Astrocyte (in vitro differentiated cells and primary cell): ENCODE data around the gene GOPC. TPM values are rescaled to one million over a fixed set of nuclear protein-coding genes. Genes with fewer than 3 reads are reported as not detected.

Source experiments
- DNase-seq: peaks from one replicate; pipeline ENCODE4 v3.0.0-alpha.2; 2010; ENCODE audit warnings: low read depth
- FAIRE-seq: peaks from 2 replicates; lab custom pipeline; 2011; peaks lifted over from hg19 to GRCh38; lab: Jason Lieb, UNC
- H2AFZ ChIP-seq: 2 replicates; pipeline ENCODE4 v1.6.0; 2012; ENCODE audit warnings: low read depth, low read length, inconsistent platforms
- H3K27ac ChIP-seq: 2 replicates; pipeline ENCODE4 v1.5.1; 2011; ENCODE audit warnings: low read depth, low read length, inconsistent platforms
- H3K27me3 ChIP-seq: 2 replicates; pipeline ENCODE4 v1.6.0; 2011; ENCODE audit warnings: low read length, inconsistent platforms; ENCODE audit not compliant: insufficient read depth
- H3K36me3 ChIP-seq: 2 replicates; pipeline ENCODE4 v1.5.1; 2011; ENCODE audit warnings: low read length, inconsistent platforms; ENCODE audit not compliant: insufficient read depth
- H3K4me1 ChIP-seq: 2 replicates; pipeline ENCODE4 v1.5.1; 2011; ENCODE audit warnings: low read length, inconsistent platforms; ENCODE audit not compliant: insufficient read depth
- H3K4me2 ChIP-seq: 2 replicates; pipeline ENCODE4 v1.6.0; 2012; ENCODE audit warnings: low read length, inconsistent platforms
- H3K4me3 ChIP-seq: 2 replicates; pipeline ENCODE4 v1.5.1; 2011; ENCODE audit warnings: low read depth, mild to moderate bottlenecking, low read length, inconsistent platforms; ENCODE audit not compliant: insufficient read depth
- H3K79me2 ChIP-seq: 2 replicates; pipeline ENCODE4 v1.6.0; 2012; ENCODE audit warnings: mild to moderate bottlenecking, low read length, inconsistent platforms; ENCODE audit not compliant: insufficient read depth
- H3K9ac ChIP-seq: 2 replicates; pipeline ENCODE4 v1.6.0; 2012; ENCODE audit warnings: mild to moderate bottlenecking, low read length, inconsistent platforms
- H3K9me3 ChIP-seq: 2 replicates; pipeline ENCODE4 v1.5.1; 2012; ENCODE audit warnings: low read depth, mild to moderate bottlenecking, low read length, inconsistent platforms; ENCODE audit not compliant: insufficient read depth
- H4K20me1 ChIP-seq: 2 replicates; pipeline ENCODE4 v1.6.0; 2012; ENCODE audit warnings: low read length, inconsistent platforms; ENCODE audit not compliant: insufficient read depth
- H3K27ac Mint-ChIP-seq: one replicate; pipeline ENCODE4 v1.8.0; 2021; ENCODE audit warnings: mild to moderate bottlenecking, mixed read lengths; ENCODE audit not compliant: unreplicated experiment
- H3K27me3 Mint-ChIP-seq: one replicate; pipeline ENCODE4 v1.8.0; 2021; ENCODE audit warnings: low read depth, mixed read lengths; ENCODE audit not compliant: unreplicated experiment
- H3K36me3 Mint-ChIP-seq: one replicate; pipeline ENCODE4 v1.8.0; 2021; ENCODE audit warnings: low read depth, mixed read lengths; ENCODE audit not compliant: unreplicated experiment
- H3K4me1 Mint-ChIP-seq: one replicate; pipeline ENCODE4 v1.8.0; 2021; ENCODE audit warnings: low read depth, mixed read lengths; ENCODE audit not compliant: unreplicated experiment
- H3K4me3 Mint-ChIP-seq: one replicate; pipeline ENCODE4 v1.8.0; 2021; ENCODE audit warnings: mild to moderate bottlenecking, moderate library complexity, mixed read lengths; ENCODE audit not compliant: unreplicated experiment
- H3K9me3 Mint-ChIP-seq: one replicate; pipeline ENCODE4 v1.8.0; 2021; ENCODE audit warnings: mild to moderate bottlenecking, mixed read lengths; ENCODE audit not compliant: unreplicated experiment
- EZH2 ChIP-seq: IDR thresholded peaks from 2 replicates; pipeline ENCODE4 v1.6.1; 2012; ENCODE audit warnings: mild to moderate bottlenecking, low read length, inconsistent platforms; ENCODE audit not compliant: insufficient read depth
- total RNA-seq: library from RNA; stranded (reverse); gene quantifications from 2 replicates; pipeline ENCODE4 v1.2.1, GENCODE V29; 2021
- TF ChIP-seq, protein P1 (sequence below): IDR thresholded peaks from 2 replicates; pipeline ENCODE4 v1.5.1; 2011; ENCODE audit warnings: low read depth, mild to moderate bottlenecking, inconsistent platforms, low read length, moderate library complexity; ENCODE audit not compliant: insufficient read depth

GOPC gene
- total RNA-seq, 1 donor from 2014 or later, result 45.0 TPM

DNA sequence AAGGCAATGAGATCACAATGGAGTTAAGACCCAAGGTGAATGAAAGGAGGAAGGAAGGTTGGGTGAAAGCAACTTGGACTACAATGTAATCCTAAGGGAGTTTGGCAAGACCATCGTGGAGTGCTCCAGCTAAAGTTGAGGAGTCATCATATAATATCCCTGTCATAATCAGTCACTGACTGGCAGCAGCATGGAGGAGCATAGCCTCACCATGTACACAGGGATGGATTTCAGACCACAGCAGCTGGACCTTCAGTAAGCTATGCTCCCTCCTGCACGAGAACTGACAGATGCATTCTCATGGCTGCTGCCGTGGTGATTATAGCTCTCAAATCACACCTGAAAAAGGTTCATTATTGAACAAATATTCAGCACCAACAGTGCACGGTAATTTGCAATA is 43.0 kb downstream of the GOPC start:
- H3K27ac Mint-ChIP-seq, result no peak overlapping the region
- DNase-seq (no peak), FAIRE-seq (no peak)
- no peaks in the 10 kb centered on the region for H3K27me3 Mint-ChIP-seq
- Histone ChIP-seq H3K4me1 (peaks cover 17% of the 10 kb centered on the region), H3K27me3 (no peaks in the 10 kb centered on the region), H3K4me2 (no peak overlapping the region), H3K36me3 (peaks cover 15% of the 10 kb centered on the region), H3K9me3 (no peaks in the 10 kb centered on the region), H3K9ac (no peak overlapping the region), H3K27ac (no peak overlapping the region), H3K4me3 (no peak overlapping the region), H2AFZ (no peak overlapping the region), H4K20me1 (no peaks in the 10 kb centered on the region), H3K79me2 (peaks cover under 1% of the 10 kb centered on the region)
- H3K9me3 Mint-ChIP-seq, result no peaks in the 10 kb centered on the region
- TF ChIP-seq, protein P1, sequence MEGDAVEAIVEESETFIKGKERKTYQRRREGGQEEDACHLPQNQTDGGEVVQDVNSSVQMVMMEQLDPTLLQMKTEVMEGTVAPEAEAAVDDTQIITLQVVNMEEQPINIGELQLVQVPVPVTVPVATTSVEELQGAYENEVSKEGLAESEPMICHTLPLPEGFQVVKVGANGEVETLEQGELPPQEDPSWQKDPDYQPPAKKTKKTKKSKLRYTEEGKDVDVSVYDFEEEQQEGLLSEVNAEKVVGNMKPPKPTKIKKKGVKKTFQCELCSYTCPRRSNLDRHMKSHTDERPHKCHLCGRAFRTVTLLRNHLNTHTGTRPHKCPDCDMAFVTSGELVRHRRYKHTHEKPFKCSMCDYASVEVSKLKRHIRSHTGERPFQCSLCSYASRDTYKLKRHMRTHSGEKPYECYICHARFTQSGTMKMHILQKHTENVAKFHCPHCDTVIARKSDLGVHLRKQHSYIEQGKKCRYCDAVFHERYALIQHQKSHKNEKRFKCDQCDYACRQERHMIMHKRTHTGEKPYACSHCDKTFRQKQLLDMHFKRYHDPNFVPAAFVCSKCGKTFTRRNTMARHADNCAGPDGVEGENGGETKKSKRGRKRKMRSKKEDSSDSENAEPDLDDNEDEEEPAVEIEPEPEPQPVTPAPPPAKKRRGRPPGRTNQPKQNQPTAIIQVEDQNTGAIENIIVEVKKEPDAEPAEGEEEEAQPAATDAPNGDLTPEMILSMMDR, result no peak
- TF ChIP-seq EZH2, result no peak
- no peak overlapping the region for H3K4me3 Mint-ChIP-seq
- H3K4me1 Mint-ChIP-seq, result peaks cover 19% of the 10 kb centered on the region
- H3K36me3 Mint-ChIP-seq, result no peaks in the 10 kb centered on the region

DNA sequence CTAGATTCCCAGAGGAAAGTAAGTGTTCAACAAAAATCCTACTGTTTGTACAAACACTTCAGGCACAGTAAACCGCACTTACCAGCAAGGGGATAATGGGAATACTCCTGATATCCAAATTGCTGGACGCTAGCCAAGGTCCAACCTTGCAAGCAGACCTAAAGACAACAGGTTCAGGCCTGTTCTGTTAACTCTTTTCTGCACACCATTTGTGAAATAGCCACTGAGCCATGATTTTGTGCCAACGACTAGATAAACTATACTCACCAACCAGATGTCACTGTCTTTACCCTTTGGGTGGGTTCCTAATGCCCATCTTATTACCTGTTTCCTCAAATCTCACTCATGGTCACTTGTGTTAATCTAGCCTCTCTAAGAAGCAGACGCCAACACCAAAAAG is 43.5 kb downstream of the GOPC start:
- FAIRE-seq, result no peak

DNA sequence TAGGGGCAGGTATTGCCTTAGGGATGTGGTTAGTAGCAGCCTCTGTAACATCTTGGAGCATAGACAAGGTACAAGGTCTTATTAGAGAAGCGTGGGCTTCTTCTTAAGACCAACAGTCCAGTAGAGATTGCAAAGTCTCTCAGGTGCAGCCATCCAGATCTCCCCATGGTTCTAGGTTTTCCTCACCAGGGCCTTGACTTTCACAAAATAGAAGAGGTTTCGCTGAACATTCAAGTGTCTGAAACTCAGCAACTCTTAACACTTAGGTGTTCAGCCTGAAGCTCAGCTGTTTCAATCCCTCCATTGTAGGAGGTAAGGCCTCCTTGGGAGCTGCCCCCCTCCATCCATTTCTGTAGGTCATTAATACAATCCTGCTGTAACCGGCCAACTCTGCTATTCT is 44.4 kb downstream of the GOPC start:
- H3K36me3 ChIP-seq, result peaks cover 11% of the 10 kb centered on the region
- H4K20me1 ChIP-seq, result no peaks in the 10 kb centered on the region
- no peak overlapping the region for H3K4me3 ChIP-seq
- peaks cover 17% of the 10 kb centered on the region for H3K4me1 ChIP-seq
- H3K9ac ChIP-seq, result no peak overlapping the region
- Mint-ChIP-seq H3K9me3 (no peaks in the 10 kb centered on the region), H3K27me3 (no peaks in the 10 kb centered on the region), H3K4me3 (no peak overlapping the region), H3K36me3 (no peaks in the 10 kb centered on the region), H3K27ac (no peak overlapping the region), H3K4me1 (peaks cover 19% of the 10 kb centered on the region)
- no peak for DNase-seq
- no peak overlapping the region for H2AFZ ChIP-seq
- no peaks in the 10 kb centered on the region for H3K9me3 ChIP-seq
- H3K27ac ChIP-seq, result no peak overlapping the region
- H3K4me2 ChIP-seq, result no peak overlapping the region
- H3K27me3 ChIP-seq, result no peaks in the 10 kb centered on the region
- no peak for FAIRE-seq
- TF ChIP-seq, protein P1, result no peak
- no peak for TF ChIP-seq EZH2
- no peaks in the 10 kb centered on the region for H3K79me2 ChIP-seq

More for the DNA sequence above, 43.5 kb downstream of the GOPC start:
- H3K36me3 ChIP-seq, result peaks cover 15% of the 10 kb centered on the region
- no peak overlapping the region for H3K4me3 Mint-ChIP-seq
- H3K36me3 Mint-ChIP-seq, result no peaks in the 10 kb centered on the region
- H3K27me3 ChIP-seq, result no peaks in the 10 kb centered on the region
- H3K9ac ChIP-seq, result no peak overlapping the region
- DNase-seq, result no peak
- H3K4me3 ChIP-seq, result no peak overlapping the region
- H3K4me1 Mint-ChIP-seq, result peaks cover 19% of the 10 kb centered on the region
- H3K27me3 Mint-ChIP-seq, result no peaks in the 10 kb centered on the region
- no peaks in the 10 kb centered on the region for H3K79me2 ChIP-seq
- no peak overlapping the region for H2AFZ ChIP-seq
- TF ChIP-seq, protein P1, result no peak
- TF ChIP-seq EZH2, result no peak
- no peaks in the 10 kb centered on the region for H3K9me3 ChIP-seq
- no peaks in the 10 kb centered on the region for H3K9me3 Mint-ChIP-seq
- H3K27ac Mint-ChIP-seq, result no peak overlapping the region
- no peak overlapping the region for H3K4me2 ChIP-seq
- peaks cover 17% of the 10 kb centered on the region for H3K4me1 ChIP-seq
- no peaks in the 10 kb centered on the region for H4K20me1 ChIP-seq
- no peak overlapping the region for H3K27ac ChIP-seq
